Spinal cord (tissue), 10 donors: Measurements from ENCODE around the gene DECR2. TPM values are rescaled to one million over a fixed set of nuclear protein-coding genes. Genes with fewer than 3 reads are reported as not detected.

ENCODE experiments used
- DNase-seq, 6 donors: peaks; one replicate each; pipeline versions ENCODE4 v3.0.0 to v3.0.0-alpha.2; 2013 to 2015; ENCODE audit warnings: low spot score in 6 of 6, low read depth in 4 of 6
- H3K27ac ChIP-seq: one replicate; pipeline ENCODE4 v1.5.1; 2013; ENCODE audit warnings: low read depth, low read length, control low read depth
- H3K27me3 ChIP-seq: one replicate; pipeline ENCODE4 v1.6.1; 2013; ENCODE audit warnings: low read length; ENCODE audit not compliant: control insufficient read depth, insufficient read depth
- H3K36me3 ChIP-seq: one replicate; pipeline ENCODE4 v1.6.1; 2013; ENCODE audit warnings: low read length; ENCODE audit not compliant: control insufficient read depth, insufficient read depth
- H3K4me1 ChIP-seq: one replicate; pipeline ENCODE4 v1.6.1; 2013; ENCODE audit warnings: low read length; ENCODE audit not compliant: control insufficient read depth, insufficient read depth
- H3K4me3 ChIP-seq: one replicate; pipeline ENCODE4 v1.5.1; 2013; ENCODE audit warnings: low read depth, low read length, control low read depth
- H3K9me3 ChIP-seq: one replicate; pipeline ENCODE4 v1.6.1; 2013; ENCODE audit warnings: low read length; ENCODE audit not compliant: control insufficient read depth, insufficient read depth
- WGBS: methylation state at CpG from one replicate; pipeline ENCODE4 v1.1.5; 2013; ENCODE audit warnings: missing lambda C conversion rate; ENCODE audit not compliant: insufficient coverage; 5-methylcytosine and 5-hydroxymethylcytosine counted together
- polyA plus RNA-seq, 2 donors: library from polyadenylated mRNA; unstranded; fragments of 120-200 nt; gene quantifications; one replicate each; pipeline ENCODE4 v1.2.1, GENCODE V29; 2013; ENCODE audit not compliant: insufficient read length in 2 of 2
- total RNA-seq, 2 donors: library from RNA; depleted of rRNA in 1 of 2; stranded (reverse); fragments of 120-200 nt in 1 of 2; fragments of >200 nt in 1 of 2; gene quantifications; one replicate each; pipeline versions ENCODE4 v1.2.3 to v1.2.4, GENCODE V29; 2013 to 2014
- donor health status: healthy.

DECR2 gene
- total and polyA plus RNA-seq, 4 donors: 5.1 to 27.7 (median 17.1) TPM

DNA sequence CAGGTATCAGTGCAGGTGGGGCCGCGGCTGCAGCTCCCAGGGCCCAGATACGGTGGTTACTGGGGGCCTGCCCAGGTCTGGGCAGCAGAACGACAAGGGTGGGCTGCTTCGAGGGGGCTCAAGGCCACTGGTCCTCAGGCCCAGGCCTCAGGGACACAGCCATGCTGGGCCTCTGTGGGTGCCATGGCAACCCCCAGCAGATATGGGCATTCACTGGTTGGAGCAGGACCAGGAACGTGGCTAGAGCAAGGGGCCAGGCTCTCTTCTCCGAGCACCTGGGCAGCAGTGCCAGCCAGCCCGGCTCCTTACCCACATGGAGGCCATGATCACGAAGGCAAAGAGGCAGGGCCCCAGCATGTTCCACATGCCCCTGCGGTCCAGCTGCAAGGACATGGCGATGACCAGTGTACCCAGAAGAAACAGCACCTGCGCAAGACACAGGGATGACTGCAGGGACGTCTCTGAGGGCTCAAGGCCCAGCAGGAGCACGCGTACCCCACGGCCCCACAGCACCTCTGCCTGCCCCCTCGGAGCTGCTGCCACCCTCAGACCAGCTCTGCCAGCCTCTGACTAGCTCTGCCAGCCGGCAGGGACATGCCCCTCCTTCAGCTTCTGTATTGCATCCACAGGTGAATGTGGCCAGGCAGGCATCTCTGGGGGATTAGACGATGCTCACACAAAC is 29.2 kb upstream of the DECR2 start:
- 85% methylated on average over 19 of the region's 19 CpGs for WGBS
- peaks cover 92% of the 10 kb centered on the region for H3K36me3 ChIP-seq
- no peak for DNase-seq

GRCh38 chr16:373020-373598 is 28.6 kb upstream of the DECR2 start:
- H3K27ac ChIP-seq: no peak overlapping the region
- H3K9me3 ChIP-seq: no peaks in the 10 kb centered on the region
- no peak overlapping the region for H3K4me3 ChIP-seq
- peaks cover 19% of the 10 kb centered on the region for H3K4me1 ChIP-seq
- no peak for DNase-seq
- 91% methylated on average over 5 of the region's 5 CpGs for WGBS
- H3K36me3 ChIP-seq: peaks cover 91% of the 10 kb centered on the region
- no peaks in the 10 kb centered on the region for H3K27me3 ChIP-seq

More for the DNA sequence above, 29.2 kb upstream of the DECR2 start:
- Histone ChIP-seq H3K27ac (no peak overlapping the region), H3K4me1 (peaks cover 19% of the 10 kb centered on the region), H3K27me3 (no peaks in the 10 kb centered on the region), H3K4me3 (no peak overlapping the region), H3K9me3 (no peaks in the 10 kb centered on the region)

DNA sequence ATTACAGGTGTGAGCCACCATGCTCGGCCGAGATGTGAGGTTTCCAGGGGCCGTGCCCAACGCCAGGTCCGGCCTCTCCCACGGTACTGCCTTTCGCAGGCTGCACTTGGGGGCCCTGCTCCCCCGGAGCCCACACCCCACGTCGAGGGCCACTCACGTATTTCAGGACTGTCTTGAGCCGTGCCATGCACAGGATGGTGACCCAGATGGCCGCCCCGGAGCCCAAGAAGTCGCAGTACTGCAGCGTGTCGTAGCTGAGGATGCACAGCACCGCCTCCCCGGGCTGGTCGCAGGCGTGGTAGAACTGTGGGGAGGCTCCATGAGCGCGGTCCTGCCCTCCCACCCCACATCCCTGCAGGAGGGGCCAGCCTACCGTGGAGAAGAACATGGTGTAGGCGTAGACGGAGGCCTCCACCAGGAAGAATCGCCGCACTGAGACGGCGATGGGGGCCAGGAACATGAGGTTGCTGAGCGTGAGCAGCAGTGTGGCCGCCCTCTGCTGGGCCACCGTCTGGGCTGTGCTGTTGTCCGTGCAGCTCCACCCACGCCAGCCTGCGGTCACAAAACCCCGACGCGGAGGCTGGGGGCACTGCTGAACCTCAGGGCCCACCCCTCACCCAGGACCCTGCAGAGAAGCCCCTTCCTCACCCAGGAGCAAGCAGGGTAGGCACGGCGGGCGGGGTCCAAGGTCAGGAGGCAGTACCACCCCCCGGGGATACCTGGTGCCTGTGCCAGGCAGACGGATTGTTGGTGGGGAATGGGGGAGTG is 27.7 kb upstream of the DECR2 start:
- H3K27ac ChIP-seq: no peak overlapping the region
- peaks cover 87% of the 10 kb centered on the region for H3K36me3 ChIP-seq
- no peak for DNase-seq
- no peaks in the 10 kb centered on the region for H3K27me3 ChIP-seq
- WGBS: 94% methylated on average over 39 of the region's 44 CpGs
- no peak overlapping the region for H3K4me3 ChIP-seq
- H3K9me3 ChIP-seq: no peaks in the 10 kb centered on the region
- peaks cover 25% of the 10 kb centered on the region for H3K4me1 ChIP-seq

- Histone ChIP-seq H3K4me1 (peaks cover 25% of the 10 kb centered on the region), H3K27ac (no peak overlapping the region), H3K36me3 (peaks cover 87% of the 10 kb centered on the region), H3K27me3 (no peaks in the 10 kb centered on the region), H3K4me3 (no peak overlapping the region), H3K9me3 (no peaks in the 10 kb centered on the region)
- WGBS: 93% methylated on average over 9 of the region's 9 CpGs
- no peak for DNase-seq
Measured at GRCh38 chr16:374616-374926, 27.1 kb upstream of the DECR2 start.

DNA sequence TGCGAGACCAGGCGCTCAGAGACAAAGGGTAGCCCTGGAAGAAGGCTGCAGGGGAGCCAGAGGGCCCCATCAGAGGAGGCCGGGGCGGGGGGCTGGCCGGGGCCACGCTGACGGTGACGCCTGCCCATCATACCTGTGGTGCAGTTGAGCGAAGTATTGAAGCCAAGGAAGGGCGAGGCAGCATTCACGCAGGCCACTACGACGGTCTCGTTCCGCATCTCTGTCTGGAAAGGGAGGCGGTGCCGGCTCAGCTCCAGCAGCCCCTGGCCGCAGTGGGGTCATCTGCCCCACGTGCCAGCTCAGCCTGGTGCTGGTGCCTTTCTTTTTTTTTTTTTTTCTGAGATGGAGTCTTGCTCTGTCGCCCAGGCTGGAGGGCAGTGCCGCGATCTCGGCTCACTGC is 26.5 kb upstream of the DECR2 start:
- 97% methylated on average over 22 of the region's 23 CpGs for WGBS

DNA sequence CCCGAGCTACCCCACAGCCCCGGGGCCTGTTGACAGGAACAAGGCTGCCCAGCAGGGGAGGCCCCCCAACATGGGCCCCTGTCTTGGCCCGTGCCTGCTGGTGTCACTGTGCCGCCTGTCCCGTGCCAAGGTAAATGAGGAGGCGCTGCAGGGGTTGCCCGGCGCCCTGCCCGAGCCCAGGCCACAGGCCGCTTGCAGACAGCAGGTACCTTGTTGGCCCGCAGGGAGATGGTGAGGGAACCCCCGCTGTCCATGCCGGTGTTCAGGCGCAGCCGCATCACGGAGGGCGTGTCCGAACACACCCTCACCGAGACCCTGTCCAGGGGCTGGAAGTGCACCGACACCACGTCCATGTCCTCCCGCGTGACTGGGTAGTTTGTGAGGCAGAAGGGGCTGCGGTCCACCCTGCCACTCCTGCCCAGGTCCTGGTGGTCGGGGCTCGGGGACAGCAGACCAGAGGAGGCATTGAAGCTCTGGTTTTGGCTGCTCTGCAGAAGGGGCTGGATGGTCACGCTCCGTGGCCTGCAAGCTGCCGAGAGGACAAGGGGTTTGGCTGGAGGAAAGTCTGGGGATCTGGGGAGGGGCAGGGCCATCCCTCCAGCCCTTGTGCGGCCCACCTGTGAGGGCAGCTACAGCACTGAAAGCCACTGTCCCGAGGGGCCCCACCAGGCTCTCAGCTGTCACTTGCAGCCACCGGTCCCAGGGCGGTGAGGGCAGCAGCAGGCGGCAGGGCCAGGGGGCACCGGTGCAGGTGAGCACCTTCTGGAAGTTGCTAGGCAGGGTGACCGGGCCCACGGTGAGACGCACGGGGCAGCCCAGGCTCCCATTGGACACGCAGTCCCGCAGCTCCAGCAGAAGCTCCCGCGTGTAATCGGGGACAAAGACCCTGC is 25.5 kb upstream of the DECR2 start:
- Histone ChIP-seq H3K4me3 (no peak overlapping the region), H3K36me3 (peaks cover 86% of the 10 kb centered on the region), H3K4me1 (peaks cover 28% of the 10 kb centered on the region), H3K27me3 (no peaks in the 10 kb centered on the region), H3K27ac (no peak overlapping the region), H3K9me3 (no peaks in the 10 kb centered on the region)
- no peak for DNase-seq
- WGBS: 87% methylated on average over 44 of the region's 44 CpGs

More for the DNA sequence above, 26.5 kb upstream of the DECR2 start:
- DNase-seq: no peak
- Histone ChIP-seq H3K9me3 (no peaks in the 10 kb centered on the region), H3K36me3 (peaks cover 90% of the 10 kb centered on the region), H3K4me1 (peaks cover 26% of the 10 kb centered on the region), H3K27ac (no peak overlapping the region), H3K4me3 (no peak overlapping the region), H3K27me3 (no peaks in the 10 kb centered on the region)

DNA sequence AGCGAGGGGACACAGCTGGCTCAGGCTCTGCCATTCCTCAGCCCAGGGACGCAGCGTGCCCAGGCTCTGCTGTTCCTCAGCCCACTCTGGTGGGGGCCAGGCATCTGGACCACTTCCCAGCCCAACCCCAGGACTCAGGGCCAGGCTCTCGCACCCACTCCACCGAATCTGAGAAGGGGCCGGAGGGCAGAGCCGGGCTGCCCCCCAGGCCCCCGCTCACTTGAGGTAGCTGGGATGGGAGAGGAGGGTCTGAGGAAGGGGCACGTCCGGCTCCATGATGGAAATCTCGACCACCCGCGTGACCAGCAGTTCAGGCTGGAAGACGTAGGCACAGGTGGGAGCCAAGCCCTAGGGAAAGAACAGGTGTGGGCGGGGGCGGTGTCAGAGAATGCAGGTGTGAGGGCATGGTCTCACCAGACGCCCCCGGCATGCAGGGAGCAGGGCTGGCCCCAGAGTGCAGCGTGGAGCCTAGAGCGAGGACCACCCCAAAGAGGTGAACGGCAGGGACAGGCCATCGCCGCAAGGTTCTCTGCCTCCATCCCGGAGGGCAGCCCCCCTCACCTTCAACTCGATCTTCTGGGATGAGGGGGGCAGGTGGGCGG is 24.8 kb upstream of the DECR2 start:
- Histone ChIP-seq H3K4me1 (peaks cover 28% of the 10 kb centered on the region), H3K27ac (no peak overlapping the region), H3K9me3 (no peaks in the 10 kb centered on the region), H3K27me3 (no peaks in the 10 kb centered on the region), H3K36me3 (peaks cover 78% of the 10 kb centered on the region), H3K4me3 (no peak overlapping the region)
- WGBS: 90% methylated on average over 24 of the region's 26 CpGs
- no peak for DNase-seq

DNA sequence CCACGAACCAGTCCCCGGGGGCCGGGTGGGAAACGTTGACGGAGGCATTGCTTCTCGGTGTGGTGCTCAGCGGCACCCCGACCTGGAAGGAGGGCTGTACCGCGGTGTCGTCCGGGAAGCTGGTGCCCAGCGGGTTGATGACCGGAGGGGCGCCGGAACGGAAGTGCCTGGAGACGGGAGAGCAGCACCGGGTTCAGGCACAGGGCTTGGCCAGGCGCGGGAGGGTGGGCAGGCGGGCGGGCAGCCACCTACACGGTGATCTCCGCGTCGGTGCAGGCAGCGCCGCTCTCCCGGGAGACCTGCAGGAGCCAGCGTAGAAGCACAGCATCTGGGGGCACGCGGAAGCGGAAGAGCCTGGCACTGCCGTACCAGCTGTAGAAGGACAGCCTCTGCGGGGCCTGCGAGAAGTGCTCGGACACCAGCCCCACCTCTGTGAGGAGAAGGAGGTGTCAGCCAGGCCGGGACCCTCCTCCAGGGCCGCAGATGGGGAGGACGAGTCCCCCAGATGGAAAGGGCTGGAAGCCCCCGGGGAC is 24.2 kb upstream of the DECR2 start:
- 93% methylated on average over 30 of the region's 42 CpGs for WGBS
- H3K27ac ChIP-seq: no peak overlapping the region
- H3K4me3 ChIP-seq: no peak overlapping the region

More for the DNA sequence above, 24.2 kb upstream of the DECR2 start:
- no peaks in the 10 kb centered on the region for H3K27me3 ChIP-seq
- peaks cover 73% of the 10 kb centered on the region for H3K36me3 ChIP-seq
- peaks cover 30% of the 10 kb centered on the region for H3K4me1 ChIP-seq
- DNase-seq: no peak
- no peaks in the 10 kb centered on the region for H3K9me3 ChIP-seq
